Measurements from ENCODE around the gene ZNF79. TPM values are rescaled to one million over a fixed set of nuclear protein-coding genes. Genes with fewer than 3 reads are reported as not detected.

The ZNF79 gene
- total RNA-seq, 1 donor, result 12.5 TPM

GRCh38 chr9:127397646-127398274, 26.4 kb upstream of the ZNF79 start:
- peak; percentile 28 for DNase-seq (ENCODE audit: low read depth)

GRCh38 chr9:127398275-127398647, 25.9 kb upstream of the ZNF79 start:
- H3K4me3 ChIP-seq (ENCODE audit: low read depth, low read length), result peak overlapping the region; percentile 57
- no peak for DNase-seq (ENCODE audit: low read depth)
- no peak for TF ChIP-seq CTCF (IDR thresholded peaks at IDR 0.05; ENCODE audit: insufficient read depth, low read depth, low read length)

More at GRCh38 chr9:127397646-127398274, 26.4 kb upstream of the ZNF79 start:
- TF ChIP-seq CTCF (IDR thresholded peaks at IDR 0.05; ENCODE audit: insufficient read depth, low read depth, low read length), result peak; percentile 51
- H3K4me3 ChIP-seq (ENCODE audit: low read depth, low read length), result peak overlapping the region; percentile 57

DNA sequence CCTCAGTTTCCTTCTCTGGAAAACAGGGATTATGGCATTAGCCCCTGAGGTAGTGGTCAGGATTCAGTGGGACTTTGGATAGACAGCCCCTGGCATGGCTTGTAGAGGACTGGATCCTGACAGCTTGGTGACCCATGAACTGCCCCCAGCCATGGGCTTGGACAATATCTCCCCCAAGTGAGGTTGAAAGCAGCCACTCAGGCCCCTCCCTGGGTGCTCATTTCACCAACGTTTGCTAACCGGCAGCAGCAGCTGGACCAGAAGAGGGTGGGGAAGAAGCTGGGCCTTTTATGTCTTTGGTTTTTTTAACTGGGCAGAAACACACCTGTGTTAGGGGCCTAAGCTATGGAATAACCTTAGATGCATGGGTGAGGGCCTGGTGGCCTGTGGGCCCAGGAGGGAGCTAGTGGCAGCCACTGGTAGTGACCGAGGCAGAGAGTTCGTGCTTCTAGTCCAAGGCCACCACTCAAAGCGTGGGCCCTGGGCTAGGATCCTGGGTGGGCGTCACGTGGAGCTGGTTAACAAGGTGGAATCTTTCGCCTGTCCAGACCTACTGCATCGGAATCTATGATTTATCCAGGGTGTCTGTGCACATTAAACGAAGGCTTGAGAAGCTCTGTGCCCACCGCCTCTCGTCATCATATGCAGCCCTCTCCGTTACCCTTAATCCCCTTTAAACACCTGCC, 25.3 kb upstream of the ZNF79 start:
- DNase-seq (ENCODE audit: low read depth), result no peak
- H3K4me3 ChIP-seq (ENCODE audit: low read depth, low read length), result no peak overlapping the region
- TF ChIP-seq CTCF (IDR thresholded peaks at IDR 0.05; ENCODE audit: insufficient read depth, low read depth, low read length), result no peak

- TF ChIP-seq CTCF (IDR thresholded peaks at IDR 0.05; ENCODE audit: insufficient read depth, low read depth, low read length), result no peak
- no peak overlapping the region for H3K4me3 ChIP-seq (ENCODE audit: low read depth, low read length)
- no peak for DNase-seq (ENCODE audit: low read depth)
Measured at GRCh38 chr9:127399736-127400269, 24.4 kb upstream of the ZNF79 start.

GRCh38 chr9:127402401-127403090, 21.6 kb upstream of the ZNF79 start:
- H3K4me3 ChIP-seq (ENCODE audit: low read depth, low read length), result no peak overlapping the region
- DNase-seq (ENCODE audit: low read depth), result no peak
- TF ChIP-seq CTCF (IDR thresholded peaks at IDR 0.05; ENCODE audit: insufficient read depth, low read depth, low read length), result no peak

DNA sequence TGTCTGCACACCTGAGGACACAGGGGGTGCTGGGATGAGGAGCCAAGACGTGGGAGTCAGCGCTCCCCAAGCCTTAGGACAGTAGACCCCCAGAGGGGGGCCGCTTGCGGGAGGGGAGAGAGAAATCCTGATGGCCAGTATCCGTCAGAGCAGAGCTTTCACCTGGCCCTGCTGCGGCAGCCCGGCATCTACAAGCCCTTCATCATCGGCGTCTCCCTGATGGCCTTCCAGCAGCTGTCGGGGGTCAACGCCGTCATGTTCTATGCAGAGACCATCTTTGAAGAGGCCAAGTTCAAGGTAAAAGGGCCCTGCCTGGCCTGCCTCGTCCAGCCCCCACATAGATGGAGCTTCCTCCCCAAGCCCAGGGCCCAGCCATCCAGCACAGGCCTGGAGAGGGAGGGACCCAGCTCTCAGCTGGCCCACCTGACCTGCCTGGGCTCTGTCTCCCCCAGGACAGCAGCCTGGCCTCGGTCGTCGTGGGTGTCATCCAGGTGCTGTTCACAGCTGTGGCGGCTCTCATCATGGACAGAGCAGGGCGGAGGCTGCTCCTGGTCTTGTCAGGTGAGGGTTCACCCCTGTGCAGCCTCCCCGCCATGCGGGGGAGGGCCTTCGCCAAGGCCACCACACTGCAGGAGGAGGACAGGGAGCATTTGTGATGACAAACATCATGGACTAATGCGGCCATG, 20.5 kb upstream of the ZNF79 start:
- H3K4me3 ChIP-seq (ENCODE audit: low read depth, low read length), result no peak overlapping the region
- DNase-seq (ENCODE audit: low read depth), result no peak
- no peak for TF ChIP-seq CTCF (IDR thresholded peaks at IDR 0.05; ENCODE audit: insufficient read depth, low read depth, low read length)

Data from fibroblast of villous mesenchyme (primary cell).